ENCODE measurements around the gene ZNF3.

The ZNF3 gene

DNA sequence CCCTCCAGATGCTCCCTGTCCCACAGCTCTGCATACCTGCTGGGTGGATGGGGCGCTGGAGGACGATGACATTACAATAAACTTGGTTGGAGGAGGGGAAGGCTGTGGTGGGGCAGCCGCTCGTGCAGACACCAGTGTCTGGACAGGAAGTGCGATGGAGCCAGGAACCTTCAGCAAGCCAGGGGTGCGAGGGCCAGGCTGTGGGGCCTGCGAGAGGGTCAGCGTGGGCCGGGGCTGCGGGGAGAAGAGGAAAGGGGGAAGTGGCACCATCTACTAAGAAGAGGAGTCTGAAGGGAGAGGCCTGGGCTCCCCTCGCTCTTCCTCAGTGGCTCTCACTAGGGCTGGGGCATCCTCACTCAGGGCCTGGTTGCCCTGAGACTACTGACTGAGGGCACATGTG lies 26.4 kb upstream of the ZNF3 start:
- DNase-seq: no peak

DNA sequence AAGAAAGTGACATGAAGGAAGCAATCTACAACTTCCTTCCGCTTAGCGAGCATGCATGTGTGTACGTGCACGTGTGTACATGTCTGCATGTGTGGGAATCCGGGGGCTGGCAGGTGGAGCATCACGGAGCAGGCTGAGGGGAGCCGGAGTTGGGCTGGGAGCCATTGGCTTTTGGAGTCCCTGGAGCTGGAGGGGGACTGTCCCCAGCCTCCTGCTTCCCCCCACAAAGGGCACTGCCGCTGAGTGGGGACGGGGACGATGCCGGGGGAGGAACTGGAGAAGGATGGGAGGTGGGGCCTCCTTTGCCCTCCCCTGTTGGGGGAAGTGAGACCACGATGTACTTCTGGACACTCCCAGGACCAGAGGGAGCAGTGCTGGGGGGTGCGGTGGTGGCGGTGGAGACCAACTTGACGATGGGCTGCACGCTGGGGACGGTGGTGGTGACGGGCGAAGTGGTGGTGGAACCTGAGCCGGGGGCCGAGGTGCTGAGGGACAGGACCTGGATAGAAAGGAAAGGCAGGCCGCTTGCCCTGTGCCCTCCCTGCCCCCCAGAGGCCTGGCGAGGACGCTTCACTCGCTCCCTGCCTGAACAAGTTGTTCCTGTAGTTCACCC lies 25.7 kb upstream of the ZNF3 start:
- DNase-seq: no peak

DNA sequence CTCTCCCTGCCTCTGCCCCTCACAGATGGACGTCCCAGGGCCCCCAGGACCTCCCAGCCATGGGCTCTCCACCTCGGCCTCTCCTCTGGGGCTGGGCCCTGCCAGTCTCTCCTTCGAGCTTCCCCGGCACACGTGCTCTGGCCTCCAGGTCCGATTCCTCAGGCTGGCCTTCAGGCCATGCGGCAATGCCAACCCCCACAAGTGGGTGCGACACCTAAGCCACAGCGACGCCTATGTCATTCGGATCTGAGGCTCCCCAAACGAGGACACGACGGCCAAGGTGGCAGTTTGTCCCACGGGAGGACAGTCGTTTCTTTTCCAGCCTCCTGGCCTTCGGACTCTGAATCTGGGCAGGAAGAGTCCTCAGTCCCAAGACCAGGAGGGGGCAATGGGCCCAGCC lies 25.1 kb upstream of the ZNF3 start:
- DNase-seq: no peak

DNA sequence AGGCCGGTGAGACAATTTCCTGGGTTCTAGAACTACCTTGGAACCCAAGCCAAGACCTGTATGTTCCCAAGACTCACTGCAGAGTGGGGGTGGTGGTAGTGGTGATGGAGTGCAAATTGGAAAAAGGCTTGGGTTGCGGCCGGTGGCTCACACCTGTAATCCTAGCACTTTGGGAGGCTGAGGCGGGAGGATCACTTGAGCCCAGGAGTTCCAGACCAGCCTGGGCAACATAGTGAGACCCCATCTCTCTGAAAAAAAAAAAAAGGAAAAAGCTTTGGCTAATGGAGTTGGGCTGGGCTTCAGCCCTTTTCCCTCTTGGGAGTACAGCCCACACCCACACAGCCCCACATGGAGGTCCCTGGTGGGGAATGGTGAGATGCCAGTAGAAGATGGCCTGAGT lies 24.0 kb upstream of the ZNF3 start:
- DNase-seq: no peak

DNA sequence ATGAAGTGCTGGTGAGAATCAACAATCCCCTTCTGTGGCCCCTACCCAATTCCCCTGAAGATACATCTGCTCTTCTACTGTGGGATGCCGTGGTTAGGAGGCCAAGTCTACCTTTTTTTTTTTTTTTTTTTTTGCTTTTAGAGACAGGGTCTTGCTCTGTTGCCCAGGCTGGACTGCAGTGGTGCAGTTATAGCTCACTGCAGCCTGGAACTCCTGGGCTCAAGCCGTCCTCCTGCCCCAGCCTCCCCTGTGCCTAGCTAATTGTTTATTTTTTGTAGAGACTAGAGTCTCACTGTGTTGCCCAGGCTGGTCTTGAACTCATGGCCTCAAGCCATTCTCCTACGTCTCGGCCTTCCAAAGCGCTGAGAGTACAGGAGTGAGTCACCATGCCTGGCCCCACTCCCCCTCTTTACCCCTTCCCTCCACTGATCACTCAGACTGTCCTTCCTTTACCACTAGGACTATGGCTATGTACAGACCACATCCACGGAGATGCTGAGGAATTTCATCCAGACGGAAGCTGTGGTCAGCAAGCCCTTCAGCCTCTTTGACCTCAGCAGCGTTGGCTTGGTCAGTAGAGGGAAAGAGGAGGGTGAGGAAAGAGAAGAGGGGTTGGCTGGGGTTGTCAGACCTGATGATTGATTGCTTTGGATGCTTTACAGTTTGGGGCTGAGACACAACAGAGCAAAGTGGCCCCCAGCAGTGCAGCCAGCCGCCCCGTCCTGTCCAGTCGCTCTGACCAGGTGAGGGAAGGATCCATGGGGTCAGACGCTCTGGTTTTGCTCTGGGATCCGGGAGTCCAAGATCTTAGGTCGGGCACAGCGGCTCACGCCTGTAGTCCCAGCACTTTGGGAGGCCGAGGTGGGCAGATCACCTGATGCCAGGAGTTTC lies 21.7 kb upstream of the ZNF3 start:
- no peak for DNase-seq

DNA sequence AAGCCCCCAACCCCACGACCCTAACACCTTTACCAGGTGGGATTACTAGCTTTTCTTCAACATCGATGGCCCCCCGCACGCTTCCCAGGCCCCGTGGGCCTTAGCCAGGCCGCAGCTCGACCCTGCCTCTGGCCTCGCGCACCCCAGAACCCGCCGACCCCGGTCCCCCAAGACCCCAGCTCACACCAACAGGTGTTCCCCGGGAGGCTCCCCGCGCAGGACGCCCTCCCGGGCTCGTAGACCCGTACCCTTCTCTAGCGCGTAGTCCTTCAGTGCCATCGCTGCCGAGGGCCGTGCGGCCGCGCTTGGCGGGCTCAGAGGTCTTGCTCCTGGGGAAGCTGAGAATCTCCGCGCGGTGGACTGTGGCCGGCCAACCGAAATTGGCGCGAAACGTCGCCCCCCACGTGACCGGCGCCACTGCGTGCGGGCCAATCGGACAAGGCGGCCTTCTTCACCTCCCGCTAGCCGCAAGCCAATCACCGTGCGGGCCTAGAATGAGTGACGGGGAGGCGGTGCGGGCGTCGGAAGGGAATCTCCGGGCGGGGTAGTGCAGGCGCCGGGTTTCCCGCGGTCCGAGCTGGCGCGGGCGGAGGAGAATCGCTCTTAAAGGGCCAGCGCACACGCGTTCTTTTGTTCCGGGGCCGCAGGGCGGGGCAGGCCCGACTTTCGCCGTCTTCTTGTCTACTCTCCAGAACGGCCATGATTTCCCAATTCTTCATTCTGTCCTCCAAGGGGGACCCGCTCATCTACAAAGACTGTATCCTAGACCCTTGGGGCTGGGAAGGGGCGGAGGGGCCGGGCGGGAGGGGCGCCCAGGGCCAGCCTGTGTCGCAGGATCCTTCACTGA lies 19.7 kb upstream of the ZNF3 start, which contains the start of the genes AP4M1 and MCM7:
AP4M1 (plus strand) TSS at position 628 of the 847 bp plus-strand sequence; CDS start at position 700, 72 bp downstream.
MCM7 (minus strand) TSS at position 382 of the 847 bp plus-strand sequence; CDS start at position 279, 103 bp downstream.
- peak; percentile 97 for DNase-seq

DNA sequence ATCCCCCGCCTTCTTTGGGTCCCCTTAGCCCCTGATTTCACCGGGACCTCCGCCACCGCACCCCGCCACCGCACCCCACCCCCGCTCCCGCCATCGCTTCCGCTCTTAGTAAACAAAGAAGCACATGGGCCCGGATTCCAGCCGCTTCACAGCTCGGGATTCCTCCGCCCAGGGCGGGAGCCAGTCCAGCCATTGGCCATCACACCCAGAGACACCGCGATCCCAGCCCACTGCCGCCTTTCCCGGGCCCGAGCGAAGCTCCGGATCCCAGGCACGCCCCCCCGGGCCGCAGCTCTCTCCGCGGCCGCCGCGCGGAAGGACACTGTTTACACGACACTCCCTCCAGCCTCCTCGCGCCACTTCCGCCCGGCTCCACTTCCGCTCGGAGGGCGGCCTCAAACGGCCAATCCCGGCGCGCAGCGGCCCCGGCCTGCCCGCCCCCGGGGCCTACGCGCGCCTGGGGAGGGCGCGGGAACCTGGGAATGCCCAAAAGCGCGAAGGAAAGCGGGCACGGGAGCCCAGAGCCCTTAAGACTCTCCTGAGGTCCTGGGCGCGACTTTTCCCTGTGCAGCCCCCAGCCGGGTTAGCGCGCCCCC lies 19.0 kb upstream of the ZNF3 start:
- peak; percentile 85 for DNase-seq

DNA sequence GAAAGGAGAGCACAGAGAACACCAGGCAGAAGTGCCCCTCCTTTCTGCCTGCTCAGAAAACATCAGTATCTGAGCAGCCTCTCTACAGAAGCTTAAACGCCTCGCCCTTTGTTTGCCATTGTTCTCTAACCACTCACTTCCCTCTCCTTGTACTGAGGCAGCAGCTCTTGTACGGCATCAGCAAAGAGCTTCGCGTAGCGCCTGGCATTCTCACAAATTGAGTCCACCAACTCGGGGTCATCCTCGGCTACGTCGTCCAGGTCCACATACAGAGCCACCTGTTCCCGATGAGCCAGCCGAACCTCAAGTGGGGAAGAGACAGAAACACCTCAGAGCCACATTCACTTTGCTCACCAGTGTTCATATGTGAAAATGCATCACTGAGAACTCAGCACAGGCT lies 17.9 kb upstream of the ZNF3 start:
- DNase-seq: no peak

DNA sequence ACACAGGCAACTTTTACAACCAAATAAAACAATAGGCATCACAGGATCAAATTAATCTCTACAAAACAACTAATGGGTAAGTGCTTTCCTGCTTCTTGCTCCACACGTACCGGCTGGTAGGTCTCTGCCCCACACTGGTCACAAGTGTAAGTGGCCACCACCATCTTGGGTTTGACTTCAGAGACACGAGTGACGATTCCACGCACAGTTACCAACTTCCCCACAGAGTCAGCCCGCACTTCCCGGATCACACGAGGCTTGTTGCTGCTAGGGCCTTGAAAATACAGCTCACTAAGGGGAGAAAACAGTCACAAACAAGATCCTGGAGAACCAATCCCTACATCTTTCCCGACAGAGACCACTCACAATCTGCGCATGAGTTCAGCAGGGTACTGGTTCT lies 17.4 kb upstream of the ZNF3 start:
- no peak for DNase-seq

DNA sequence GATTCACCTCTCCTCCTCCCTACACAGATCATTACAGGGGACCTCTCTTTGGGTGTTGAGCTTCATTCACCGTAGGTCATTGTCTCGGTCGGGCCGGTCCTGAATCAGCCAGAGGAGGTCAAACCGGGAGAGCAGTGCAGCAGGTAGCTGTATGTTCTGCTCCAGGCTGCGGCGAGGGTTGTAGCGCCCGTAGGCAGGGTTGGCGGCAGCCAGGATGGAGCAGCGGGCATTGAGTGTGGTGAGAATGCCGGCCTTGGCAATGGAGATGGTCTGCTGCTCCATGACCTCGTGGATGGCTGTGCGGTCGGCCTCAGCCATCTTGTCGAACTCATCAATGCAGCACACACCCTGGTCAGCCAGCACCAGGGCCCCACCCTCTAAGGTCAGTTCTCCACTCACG lies 14.2 kb upstream of the ZNF3 start:
- DNase-seq: no peak

DNA sequence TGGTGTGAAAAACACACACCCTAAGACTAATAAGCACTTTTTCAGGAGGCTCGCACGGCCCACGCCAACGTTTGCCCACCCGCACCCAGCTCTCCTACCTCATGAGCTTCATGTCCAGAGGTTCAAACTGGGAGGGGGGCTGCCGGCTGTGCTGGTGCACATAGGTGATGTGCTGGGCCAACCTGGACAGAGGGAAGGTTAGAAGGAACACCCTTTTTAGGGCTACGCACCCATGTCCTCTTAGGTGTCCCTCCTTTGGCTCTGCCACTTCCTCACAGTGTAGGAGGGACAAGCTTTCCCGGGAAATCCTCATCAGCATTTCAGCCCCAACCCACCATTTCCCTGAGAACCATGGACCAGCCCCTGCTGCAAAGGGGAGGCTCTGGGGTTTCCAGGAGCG lies 13.8 kb upstream of the ZNF3 start:
- DNase-seq: no peak

DNA sequence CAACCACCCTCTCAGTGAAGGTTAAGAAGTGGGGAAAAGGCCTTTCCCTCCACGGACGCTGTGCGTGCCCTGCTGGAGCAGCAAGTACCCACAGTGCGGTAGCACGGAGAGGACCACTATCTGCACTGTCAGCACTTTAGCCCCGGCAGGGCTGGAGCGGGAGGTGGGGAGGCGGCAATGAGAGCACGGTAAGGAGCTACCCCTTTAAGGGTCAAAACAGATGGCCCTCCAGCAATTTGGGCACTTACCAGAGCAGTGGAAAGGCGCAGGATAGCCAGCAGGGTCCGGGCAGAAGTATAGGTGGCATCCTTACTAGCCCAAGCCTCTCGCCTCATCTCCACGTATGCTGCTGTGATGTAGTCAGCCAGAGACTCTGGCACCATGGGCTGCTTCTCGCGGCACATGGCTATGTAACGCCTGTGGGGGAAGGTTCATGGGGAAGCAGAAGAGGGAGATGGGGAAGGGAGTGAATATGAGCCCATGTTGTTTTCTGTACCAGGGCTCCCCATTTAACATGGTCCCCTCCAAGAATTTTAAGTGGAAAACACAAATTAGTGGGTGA lies 12.5 kb upstream of the ZNF3 start:
- DNase-seq: no peak

DNA sequence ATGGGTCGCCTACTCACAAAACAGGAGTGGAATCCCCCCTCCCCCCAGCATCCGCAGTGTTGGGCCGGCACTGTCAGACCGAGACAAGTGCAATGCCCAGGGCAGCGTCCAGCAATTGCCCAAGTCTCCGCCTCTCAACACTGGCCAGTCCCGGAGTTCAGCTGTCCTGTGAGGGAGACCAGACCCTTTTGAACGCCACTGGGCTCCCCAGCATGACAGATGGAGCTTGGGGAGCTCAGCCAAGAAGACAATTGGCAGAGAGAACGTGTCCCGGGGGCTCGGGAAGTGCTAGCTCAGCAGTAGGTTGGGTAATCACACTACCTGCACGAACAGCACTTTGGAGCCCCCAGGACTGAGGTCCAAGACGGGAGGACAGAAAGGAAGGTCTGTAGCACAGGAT lies 12.0 kb upstream of the ZNF3 start:
- DNase-seq: no peak

DNA sequence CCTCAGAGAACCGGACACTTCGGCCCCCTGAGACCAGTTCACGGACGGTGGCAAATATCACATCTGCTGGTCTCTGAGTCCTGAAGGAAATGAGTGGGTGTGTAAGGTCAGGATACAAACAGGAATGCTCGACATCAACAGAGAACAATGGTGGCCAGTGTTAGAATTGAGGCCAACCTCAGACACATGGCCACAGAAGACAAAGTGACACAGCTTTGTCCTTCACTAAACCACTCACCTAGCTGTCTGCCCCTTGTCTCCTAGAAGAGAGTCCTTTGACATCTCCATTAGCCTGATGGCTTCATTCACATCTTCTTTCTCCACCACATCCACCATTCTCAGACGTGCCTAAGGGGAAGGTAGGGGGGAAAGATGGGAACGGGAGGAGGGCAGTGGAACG lies 11.5 kb upstream of the ZNF3 start:
- no peak for DNase-seq

DNA sequence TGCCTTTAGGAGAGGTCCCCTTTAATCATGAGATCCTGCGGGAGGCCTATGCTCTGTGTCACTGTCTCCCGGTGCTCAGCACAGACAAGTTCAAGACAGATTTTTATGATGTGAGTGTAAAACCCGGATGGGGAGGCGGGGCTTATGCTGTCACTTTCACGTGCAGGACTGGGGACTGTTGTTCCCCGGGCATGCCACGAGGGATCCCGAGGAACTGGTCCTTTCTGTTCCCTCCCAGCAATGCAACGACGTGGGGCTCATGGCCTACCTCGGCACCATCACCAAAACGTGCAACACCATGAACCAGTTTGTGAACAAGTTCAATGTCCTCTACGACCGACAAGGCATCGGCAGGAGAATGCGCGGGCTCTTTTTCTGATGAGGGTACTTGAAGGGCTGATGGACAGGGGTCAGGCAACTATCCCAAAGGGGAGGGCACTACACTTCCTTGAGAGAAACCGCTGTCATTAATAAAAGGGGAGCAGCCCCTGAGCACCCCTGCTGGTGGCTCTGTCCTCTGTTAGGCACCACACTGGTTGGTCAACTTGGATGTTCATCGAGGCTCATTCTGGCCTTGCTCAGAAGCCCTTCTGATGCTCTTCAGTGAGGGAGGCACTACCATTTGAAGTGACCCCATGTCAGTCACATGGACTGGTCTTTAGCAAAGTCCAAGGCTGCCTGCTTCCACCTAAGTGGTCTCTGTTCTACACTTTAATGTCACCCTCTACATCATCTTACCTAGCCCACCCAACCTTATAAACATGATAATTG lies 10.1 kb upstream of the ZNF3 start:
- DNase-seq: no peak

DNA sequence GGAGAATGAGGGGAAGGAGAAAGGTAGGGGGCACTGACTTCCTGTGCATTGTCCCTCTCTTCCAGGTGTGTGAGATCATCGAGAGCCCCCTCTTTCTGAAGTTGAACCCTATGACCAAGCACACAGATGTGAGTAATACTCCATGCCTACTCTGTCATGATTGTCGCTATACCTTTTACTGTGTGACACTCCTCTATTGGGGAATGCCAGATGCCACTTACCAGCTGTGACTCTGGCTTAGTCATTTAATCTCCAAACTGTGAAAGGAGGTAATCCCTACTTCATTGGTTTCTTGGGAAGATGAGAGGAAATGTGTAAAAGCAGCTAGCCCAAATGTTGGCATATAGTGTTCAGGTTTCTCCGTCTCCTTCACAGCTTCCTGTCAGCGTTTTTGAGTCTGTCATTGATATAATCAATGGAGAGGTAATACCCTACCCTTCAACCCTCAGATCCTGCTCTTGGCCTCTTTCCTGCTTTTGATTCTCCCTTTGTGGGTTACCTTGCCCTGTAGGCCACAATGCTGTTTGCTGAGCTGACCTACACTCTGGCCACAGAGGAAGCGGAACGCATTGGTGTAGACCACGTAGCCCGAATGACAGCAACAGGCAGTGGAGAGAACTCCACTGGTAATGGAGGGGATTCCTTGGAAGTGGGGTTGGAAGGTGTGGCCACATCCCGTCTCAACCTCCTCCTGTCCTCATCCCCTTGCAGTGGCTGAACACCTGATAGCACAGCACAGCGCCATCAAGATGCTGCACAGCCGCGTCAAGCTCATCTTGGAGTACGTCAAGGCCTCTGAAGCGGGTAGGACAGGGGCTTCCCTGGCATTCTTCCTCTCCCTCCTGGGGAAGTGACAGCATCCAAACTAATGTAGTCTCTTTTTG lies 9.2 kb upstream of the ZNF3 start:
- DNase-seq: no peak

DNA sequence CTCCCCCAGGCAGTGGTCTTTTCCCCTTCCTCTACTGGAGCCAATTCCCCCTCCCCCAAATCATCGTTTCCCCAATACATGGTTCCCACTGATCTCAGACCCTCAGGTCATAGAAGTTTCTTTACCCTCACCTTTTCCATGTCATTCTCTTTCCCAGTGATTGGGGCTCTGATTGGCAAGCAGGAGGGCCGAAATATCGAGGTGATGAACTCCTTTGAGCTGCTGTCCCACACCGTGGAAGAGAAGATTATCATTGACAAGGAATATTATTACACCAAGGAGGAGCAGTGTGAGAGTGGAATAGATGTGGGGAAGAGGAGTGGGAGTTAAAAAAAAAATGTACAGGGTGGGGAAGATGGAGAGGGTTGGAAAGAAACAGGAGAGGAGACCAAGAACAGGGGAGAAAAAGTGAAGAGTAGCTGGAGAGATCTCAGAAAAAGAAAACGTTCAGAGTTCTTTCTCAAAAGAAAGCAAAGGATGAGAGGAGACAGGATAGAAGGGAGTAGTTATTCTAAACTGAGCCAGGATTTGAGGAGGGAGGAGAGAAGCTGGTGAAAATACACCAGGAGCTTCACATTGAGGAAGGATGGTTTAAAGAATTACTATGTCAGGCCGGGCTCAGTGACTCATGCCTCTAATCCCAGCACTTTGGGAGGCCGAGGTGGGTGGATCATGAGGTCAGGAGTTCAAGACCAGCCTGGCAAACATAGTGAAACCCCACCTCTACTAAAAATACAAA lies 8.1 kb upstream of the ZNF3 start:
- DNase-seq: no peak

DNA sequence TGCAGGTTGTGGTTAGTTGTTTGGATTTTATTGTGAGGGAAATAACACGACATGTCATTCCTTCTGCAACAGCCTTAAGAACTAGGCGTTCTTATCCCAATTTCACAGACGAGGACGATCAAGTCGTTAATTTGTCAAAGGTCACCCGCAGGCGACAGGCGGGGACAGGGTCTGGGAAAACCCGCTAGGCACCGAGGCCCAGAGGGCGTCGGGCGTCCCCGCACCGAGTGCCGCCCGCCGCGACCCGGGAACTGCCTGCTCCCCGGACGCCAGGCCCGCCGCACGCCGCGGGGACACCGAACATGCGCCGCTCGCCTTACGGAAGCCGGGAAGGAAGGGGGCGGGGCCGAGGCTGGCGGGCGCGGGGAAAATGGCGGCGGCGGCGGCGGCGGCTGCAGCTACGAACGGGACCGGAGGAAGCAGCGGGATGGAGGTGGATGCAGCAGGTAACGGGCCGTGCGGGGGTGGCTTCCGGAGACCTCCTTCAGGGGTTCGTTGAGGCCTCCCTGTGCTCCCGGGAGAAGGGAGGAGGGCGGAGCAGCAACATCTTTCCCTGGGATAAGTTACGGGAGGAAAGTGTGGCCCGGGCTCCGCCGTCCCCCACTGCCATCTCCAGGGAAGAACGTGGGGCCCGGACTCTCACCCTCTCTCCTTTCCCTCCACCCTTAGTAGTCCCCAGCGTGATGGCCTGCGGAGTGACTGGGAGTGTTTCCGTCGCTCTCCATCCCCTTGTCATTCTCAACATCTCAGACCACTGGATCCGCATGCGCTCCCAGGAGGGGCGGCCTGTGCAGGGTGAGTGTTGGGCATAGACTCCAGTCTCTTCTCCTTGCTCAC lies 7.3 kb upstream of the ZNF3 start, which contains the start of gene COPS6:
COPS6 (plus strand) TSS at position 349 of the 837 bp plus-strand sequence; CDS start at position 371, 22 bp downstream.
- DNase-seq: peak; percentile 17

DNA sequence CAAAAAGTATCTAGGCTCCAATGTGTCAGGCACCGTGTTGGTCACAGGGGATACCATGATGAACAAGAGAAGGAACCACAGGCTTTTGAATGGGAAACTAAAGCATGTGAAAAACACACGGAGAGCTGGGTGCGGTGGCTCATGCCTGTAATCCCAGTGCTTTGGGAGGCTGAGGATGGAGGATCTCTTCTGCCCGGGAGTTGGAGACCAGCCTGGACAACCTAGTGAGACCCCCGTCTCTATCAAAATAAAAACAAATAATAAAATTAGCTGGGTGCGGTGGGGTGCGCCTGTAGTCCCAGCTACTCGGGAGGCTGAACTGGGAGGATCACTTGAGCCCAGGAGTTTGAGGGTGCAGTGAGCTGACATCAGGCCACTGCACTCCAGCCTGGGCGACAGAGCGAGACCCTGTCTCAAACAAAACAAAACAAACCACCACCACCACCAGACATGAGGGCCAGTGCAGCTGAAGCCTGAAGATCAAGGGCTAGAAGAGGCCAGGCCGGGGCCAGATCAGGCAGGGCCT lies 6.6 kb upstream of the ZNF3 start:
- no peak for DNase-seq

Measured in NCI-H446 treated with DMSO at 0.1 percent for 48 hours (cell line).